Femur (tissue), 1 donor: ENCODE data around the gene GEMIN5.

ENCODE experiments used
- DNase-seq: peaks from one replicate; pipeline ENCODE4 v3.0.0-alpha.2; 2017

GEMIN5 gene

GRCh38 chr5:154881986-154882385 lies 56.0 kb downstream of the GEMIN5 start:
- no peak for DNase-seq

GRCh38 chr5:154878642-154879335 lies 59.2 kb downstream of the GEMIN5 start:
- no peak for DNase-seq

GRCh38 chr5:154873791-154874331 lies 64.2 kb downstream of the GEMIN5 start:
- DNase-seq: no peak

- no peak for DNase-seq
These were observed 66.3 kb downstream of the GEMIN5 start for GRCh38 chr5:154871734-154872133.

- no peak for DNase-seq
These were observed 69.3 kb downstream of the GEMIN5 start for GRCh38 chr5:154868702-154869101.

GRCh38 chr5:154866841-154867240 lies 71.2 kb downstream of the GEMIN5 start:
- no peak for DNase-seq

- DNase-seq: no peak
These were observed 72.4 kb downstream of the GEMIN5 start for GRCh38 chr5:154865466-154866184.

GRCh38 chr5:154863291-154864080 lies 74.5 kb downstream of the GEMIN5 start:
- DNase-seq: no peak

GRCh38 chr5:154862766-154863165 lies 75.2 kb downstream of the GEMIN5 start:
- no peak for DNase-seq

- no peak for DNase-seq
These were observed 76.1 kb downstream of the GEMIN5 start for GRCh38 chr5:154861946-154862345.

- DNase-seq: no peak
These were observed 77.2 kb downstream of the GEMIN5 start for GRCh38 chr5:154860765-154861164.

GRCh38 chr5:154860123-154860522 lies 77.9 kb downstream of the GEMIN5 start:
- DNase-seq: peak; percentile 31

GRCh38 chr5:154858972-154859871 lies 78.8 kb downstream of the GEMIN5 start:
- DNase-seq: no peak

- DNase-seq: peak; percentile 98
These were observed 79.6 kb downstream of the GEMIN5 start, which contains the start of gene CNOT8 for GRCh38 chr5:154858297-154858971. Gene CNOT8, plus strand, starts transcription at chr5:154858627. Its CDS starts 4,652 bp downstream, at chr5:154863279.

GRCh38 chr5:154857530-154858296 lies 80.3 kb downstream of the GEMIN5 start:
- DNase-seq: peak; percentile 98

GRCh38 chr5:154851351-154851750 lies 86.7 kb downstream of the GEMIN5 start:
- DNase-seq: no peak

- peak; percentile 92 for DNase-seq
These were observed 87.6 kb downstream of the GEMIN5 start, which contains the start of gene FAXDC2 for GRCh38 chr5:154850255-154851062. Gene FAXDC2, minus strand, starts transcription at chr5:154850603. Its CDS starts 12,425 bp downstream, at chr5:154838178.

- DNase-seq: no peak
These were observed 88.2 kb downstream of the GEMIN5 start for GRCh38 chr5:154849791-154850201.

- DNase-seq: no peak
These were observed 88.7 kb downstream of the GEMIN5 start for GRCh38 chr5:154849264-154849785.
